NCI-H2171 treated with DMSO at 0.1 percent for 48 hours (cell line): ENCODE results near the gene IFI27L2.

Experiments
- DNase-seq: peaks from one replicate; lab custom pipeline; 2025; lab: John Stamatoyannopoulos, UW

IFI27L2 gene

GRCh38 chr14:94152676-94153075, 23.3 kb upstream of the IFI27L2 start:
- no peak for DNase-seq

- DNase-seq: peak; percentile 67
Observed at GRCh38 chr14:94145902-94146527, 16.6 kb upstream of the IFI27L2 start.

- no peak for DNase-seq
Observed at GRCh38 chr14:94144765-94145164, 15.4 kb upstream of the IFI27L2 start.

- no peak for DNase-seq
Observed at GRCh38 chr14:94143711-94144110, 14.3 kb upstream of the IFI27L2 start.

- peak; percentile 18 for DNase-seq
Observed at GRCh38 chr14:94143239-94143638, 13.8 kb upstream of the IFI27L2 start.

GRCh38 chr14:94142836-94143235, 13.4 kb upstream of the IFI27L2 start:
- DNase-seq: no peak

- no peak for DNase-seq
Observed at GRCh38 chr14:94142247-94142646, 12.8 kb upstream of the IFI27L2 start.

GRCh38 chr14:94139421-94139820, 10.0 kb upstream of the IFI27L2 start:
- DNase-seq: no peak

- no peak for DNase-seq
Observed at GRCh38 chr14:94139006-94139405, 9.6 kb upstream of the IFI27L2 start.

- no peak for DNase-seq
Observed at GRCh38 chr14:94138251-94138650, 8.8 kb upstream of the IFI27L2 start.

- peak; percentile 83 for DNase-seq
Observed at GRCh38 chr14:94136575-94137331, 7.3 kb upstream of the IFI27L2 start.

GRCh38 chr14:94135476-94135875, 6.1 kb upstream of the IFI27L2 start:
- no peak for DNase-seq

GRCh38 chr14:94132285-94132887, 3.0 kb upstream of the IFI27L2 start:
- peak; percentile 88 for DNase-seq

GRCh38 chr14:94129758-94130414, 482 bp upstream of the IFI27L2 start:
- peak; percentile 76 for DNase-seq

GRCh38 chr14:94128216-94128839, 1.1 kb downstream of the IFI27L2 start:
- DNase-seq: no peak

GRCh38 chr14:94127330-94127729, 2.1 kb downstream of the IFI27L2 start:
- no peak for DNase-seq

- no peak for DNase-seq
Observed at GRCh38 chr14:94126800-94127199, 2.6 kb downstream of the IFI27L2 start.

GRCh38 chr14:94126419-94126677, 3.1 kb downstream of the IFI27L2 start:
- no peak for DNase-seq

- no peak for DNase-seq
Observed at GRCh38 chr14:94125659-94126418, 3.6 kb downstream of the IFI27L2 start.

- no peak for DNase-seq
Observed at GRCh38 chr14:94124582-94125377, 4.6 kb downstream of the IFI27L2 start.

- DNase-seq: no peak
Observed at GRCh38 chr14:94123868-94124267, 5.5 kb downstream of the IFI27L2 start.
